Measurements from ENCODE around the gene DCXR.

Gene DCXR

DNA sequence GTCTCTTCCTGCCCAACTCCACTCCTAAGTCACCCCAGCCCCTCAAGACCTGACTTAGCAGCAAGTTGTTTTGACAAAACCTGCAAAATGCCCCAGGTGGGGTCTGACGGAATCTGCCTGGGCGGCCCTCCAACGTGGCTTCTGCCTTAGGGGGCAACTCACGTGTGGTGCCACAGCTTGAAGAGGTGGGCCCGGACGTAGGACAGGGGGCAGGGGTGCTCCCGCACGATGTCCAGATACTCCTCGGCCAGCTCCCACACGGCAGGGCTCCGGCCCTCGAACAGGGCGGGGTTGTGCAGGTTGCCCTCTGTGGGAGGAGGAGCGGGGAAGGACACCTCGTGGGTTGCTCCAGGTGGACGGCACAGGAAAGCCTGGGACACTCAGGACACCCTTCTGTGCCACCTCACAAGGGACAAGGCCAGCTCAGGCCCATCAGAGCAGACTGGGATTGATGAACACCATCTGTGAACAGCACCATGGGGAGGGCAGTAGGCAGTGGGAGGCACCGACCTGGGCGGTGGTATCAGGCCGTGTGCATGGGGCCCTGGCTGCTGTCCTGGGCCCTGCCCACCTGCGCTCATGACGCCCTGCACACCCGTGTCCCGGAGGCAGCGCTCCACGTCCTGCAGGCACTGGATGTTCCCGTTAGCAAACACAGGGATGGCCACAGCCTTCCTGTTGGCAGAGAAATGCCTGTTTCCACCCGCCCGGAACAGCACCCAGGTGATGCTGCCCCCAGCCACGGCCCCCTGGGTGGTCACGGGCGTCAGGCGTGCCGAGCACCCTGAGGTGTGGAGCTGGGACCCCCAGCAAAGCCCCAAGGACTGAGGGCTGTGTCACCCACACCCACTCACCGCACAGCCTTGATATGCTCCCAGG lies 23.8 kb upstream of the DCXR start:
- Mint-ChIP-seq H3K9me3 (no peaks in the 10 kb centered on the region), H3K4me3 (no peak overlapping the region), H3K27me3 (ENCODE audit: low read depth, poor library complexity) (no peaks in the 10 kb centered on the region), H3K36me3 (ENCODE audit: low read depth) (no peaks in the 10 kb centered on the region), H3K4me1 (peaks cover 3% of the 10 kb centered on the region), H3K27ac (no peak overlapping the region)
- TF ChIP-seq, protein P1, sequence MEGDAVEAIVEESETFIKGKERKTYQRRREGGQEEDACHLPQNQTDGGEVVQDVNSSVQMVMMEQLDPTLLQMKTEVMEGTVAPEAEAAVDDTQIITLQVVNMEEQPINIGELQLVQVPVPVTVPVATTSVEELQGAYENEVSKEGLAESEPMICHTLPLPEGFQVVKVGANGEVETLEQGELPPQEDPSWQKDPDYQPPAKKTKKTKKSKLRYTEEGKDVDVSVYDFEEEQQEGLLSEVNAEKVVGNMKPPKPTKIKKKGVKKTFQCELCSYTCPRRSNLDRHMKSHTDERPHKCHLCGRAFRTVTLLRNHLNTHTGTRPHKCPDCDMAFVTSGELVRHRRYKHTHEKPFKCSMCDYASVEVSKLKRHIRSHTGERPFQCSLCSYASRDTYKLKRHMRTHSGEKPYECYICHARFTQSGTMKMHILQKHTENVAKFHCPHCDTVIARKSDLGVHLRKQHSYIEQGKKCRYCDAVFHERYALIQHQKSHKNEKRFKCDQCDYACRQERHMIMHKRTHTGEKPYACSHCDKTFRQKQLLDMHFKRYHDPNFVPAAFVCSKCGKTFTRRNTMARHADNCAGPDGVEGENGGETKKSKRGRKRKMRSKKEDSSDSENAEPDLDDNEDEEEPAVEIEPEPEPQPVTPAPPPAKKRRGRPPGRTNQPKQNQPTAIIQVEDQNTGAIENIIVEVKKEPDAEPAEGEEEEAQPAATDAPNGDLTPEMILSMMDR (IDR thresholded peaks at IDR 0.05): no peak
- no peak for DNase-seq

DNA sequence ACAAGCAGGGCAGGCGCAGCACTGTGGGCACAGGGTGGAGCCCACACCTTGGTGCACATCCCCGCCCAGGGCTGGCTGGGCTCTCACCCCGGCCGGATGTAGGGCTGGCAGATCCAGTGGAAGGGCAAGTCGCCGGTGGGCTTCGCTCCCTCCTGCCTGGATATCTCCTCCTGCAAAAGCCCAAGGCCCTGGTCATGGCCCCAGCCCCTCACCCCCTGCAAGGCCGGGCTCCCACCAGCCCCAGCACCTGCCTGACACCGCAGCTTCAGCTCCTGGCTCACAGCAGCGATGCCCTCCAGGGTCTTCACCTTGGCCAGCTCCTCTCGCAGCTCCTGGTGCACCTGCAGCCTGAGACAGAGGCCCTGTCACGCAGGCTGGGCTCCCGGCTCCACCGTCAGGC lies 23.1 kb upstream of the DCXR start:
- Mint-ChIP-seq H3K9me3 (no peaks in the 10 kb centered on the region), H3K4me1 (no peaks in the 10 kb centered on the region), H3K27ac (no peak overlapping the region), H3K4me3 (no peak overlapping the region), H3K27me3 (ENCODE audit: low read depth, poor library complexity) (no peaks in the 10 kb centered on the region), H3K36me3 (ENCODE audit: low read depth) (no peaks in the 10 kb centered on the region)
- DNase-seq: no peak
- TF ChIP-seq, protein P1 (IDR thresholded peaks at IDR 0.05): no peak

DNA sequence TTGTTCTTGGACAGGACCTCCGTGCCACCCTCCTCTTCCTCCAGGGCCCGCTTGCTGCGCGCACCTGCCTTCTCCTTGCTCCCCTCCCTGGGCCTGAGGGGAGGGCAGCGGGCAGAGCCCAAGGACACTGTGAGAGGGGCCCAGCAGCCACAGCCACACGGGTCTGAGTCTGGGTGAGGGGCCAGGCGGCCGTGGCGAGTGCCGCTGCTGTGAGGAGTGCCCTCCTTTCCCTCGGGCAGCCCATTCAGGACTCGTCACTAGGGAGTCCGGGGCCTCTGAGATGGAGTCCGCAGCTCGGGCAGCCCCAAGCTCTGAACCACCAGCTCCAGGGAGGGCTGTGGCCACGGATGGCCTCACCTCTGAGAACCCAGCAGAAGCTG lies 22.5 kb upstream of the DCXR start:
- no peak for DNase-seq
- no peaks in the 10 kb centered on the region for H3K36me3 Mint-ChIP-seq (ENCODE audit: low read depth)
- H3K9me3 Mint-ChIP-seq: no peaks in the 10 kb centered on the region
- TF ChIP-seq, protein P1 (IDR thresholded peaks at IDR 0.05): no peak
- H3K4me1 Mint-ChIP-seq: no peaks in the 10 kb centered on the region
- no peaks in the 10 kb centered on the region for H3K27me3 Mint-ChIP-seq (ENCODE audit: low read depth, poor library complexity)
- no peak overlapping the region for H3K4me3 Mint-ChIP-seq
- H3K27ac Mint-ChIP-seq: no peak overlapping the region

DNA sequence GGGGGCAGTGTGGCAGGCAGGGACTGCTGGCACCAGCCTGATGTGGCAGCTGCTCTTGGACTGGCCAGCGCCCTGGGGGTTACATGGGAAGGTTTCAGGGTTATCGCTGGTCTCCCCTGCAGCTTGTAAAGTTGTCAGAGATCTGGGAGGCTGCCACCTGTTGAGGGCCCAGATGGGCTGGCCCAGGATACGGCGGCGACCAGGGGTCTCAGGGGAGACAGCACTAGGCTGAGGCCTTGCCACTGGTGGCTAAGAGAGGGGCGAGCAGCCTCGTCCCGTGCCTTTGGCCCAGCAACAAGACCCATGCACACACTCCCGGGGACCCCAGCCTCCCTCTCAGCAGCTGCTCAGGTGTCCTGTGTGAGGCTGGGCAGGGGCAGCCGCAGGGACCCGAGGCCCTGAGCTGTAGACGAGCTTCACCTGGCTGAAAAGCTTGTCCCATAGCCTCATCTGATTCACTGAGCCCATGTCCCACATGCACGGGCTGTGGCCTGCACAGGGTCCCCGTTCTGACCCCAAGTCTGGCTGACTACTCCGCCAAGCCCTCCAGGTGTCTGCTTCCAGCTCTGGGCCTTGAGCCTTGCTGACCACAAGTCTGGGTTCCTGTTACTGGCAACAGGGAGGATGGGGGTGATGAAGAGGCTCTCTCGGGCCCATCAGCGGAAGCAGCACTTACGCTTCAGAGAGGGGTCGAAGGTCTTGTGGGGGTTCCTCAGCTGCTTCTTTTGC lies 21.9 kb upstream of the DCXR start:
- Mint-ChIP-seq H3K4me3 (no peak overlapping the region), H3K36me3 (ENCODE audit: low read depth) (no peaks in the 10 kb centered on the region), H3K9me3 (no peaks in the 10 kb centered on the region), H3K27me3 (ENCODE audit: low read depth, poor library complexity) (no peaks in the 10 kb centered on the region), H3K4me1 (no peaks in the 10 kb centered on the region), H3K27ac (peak overlapping the region; percentile 68)
- DNase-seq: no peak
- TF ChIP-seq, protein P1 (IDR thresholded peaks at IDR 0.05): no peak

DNA sequence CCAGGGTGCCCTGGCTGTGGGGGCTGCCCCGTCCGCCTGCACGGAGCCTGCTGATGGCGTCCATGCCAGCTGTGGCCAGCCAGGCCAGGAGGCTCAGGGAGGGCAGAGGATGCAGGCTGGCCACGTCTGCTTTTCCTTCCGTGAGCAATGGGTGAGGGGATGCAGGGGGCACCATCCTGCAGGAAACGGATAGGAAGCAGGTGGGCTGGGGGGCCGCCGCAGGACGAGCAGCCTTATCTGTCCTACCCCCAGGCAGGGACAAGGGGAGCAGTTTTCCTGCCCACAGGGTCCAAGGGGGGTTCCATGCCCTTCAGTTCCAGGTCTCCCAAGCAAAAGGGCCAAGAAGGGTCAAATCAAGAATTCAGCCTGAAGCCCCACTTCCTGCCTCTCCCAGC lies 21.4 kb upstream of the DCXR start:
- H3K27ac Mint-ChIP-seq: peak overlapping the region; percentile 36
- H3K4me3 Mint-ChIP-seq: no peak overlapping the region
- no peaks in the 10 kb centered on the region for H3K9me3 Mint-ChIP-seq
- no peaks in the 10 kb centered on the region for H3K27me3 Mint-ChIP-seq (ENCODE audit: low read depth, poor library complexity)
- DNase-seq: no peak
- no peaks in the 10 kb centered on the region for H3K4me1 Mint-ChIP-seq
- TF ChIP-seq, protein P1 (IDR thresholded peaks at IDR 0.05): no peak
- no peaks in the 10 kb centered on the region for H3K36me3 Mint-ChIP-seq (ENCODE audit: low read depth)

Measured in nephron progenitor cell (in vitro differentiated cells).